Right atrium auricular region (tissue), 2 donors: ENCODE measurements around the gene MOV10L1. TPM values are rescaled to one million over a fixed set of nuclear protein-coding genes. Genes with fewer than 3 reads are reported as not detected.

Source experiments
- DNase-seq: peaks from one replicate; pipeline ENCODE4 v3.0.0-alpha.2; 2019; ENCODE audit warnings: low spot score
- H3K27ac ChIP-seq, 2 donors: fragments of 200-600 bp; sonication (generic); 1 replicate in 1 of 2; 2 replicates in 1 of 2; pipeline ENCODE4 v1.5.1; 2016 to 2019
- H3K27me3 ChIP-seq, 2 donors: fragments of 200-600 bp; sonication (generic); one replicate each; pipeline versions ENCODE4 v1.5.1 to v1.6.0; 2017 to 2019
- H3K36me3 ChIP-seq: fragments of 200-600 bp; sonication (generic); one replicate; pipeline ENCODE4 v1.5.1; 2016
- H3K4me1 ChIP-seq, 2 donors: fragments of 200-600 bp; sonication (generic); one replicate each; pipeline versions ENCODE4 v1.5.1 to v1.6.0; 2017 to 2019
- H3K4me3 ChIP-seq, 2 donors: fragments of 200-600 bp; sonication (generic); 1 replicate in 1 of 2; 2 replicates in 1 of 2; pipeline ENCODE4 v1.5.1; 2017 to 2019; ENCODE audit warnings: mild to moderate bottlenecking in 1 of 2, moderate library complexity in 1 of 2
- H3K9me3 ChIP-seq, 2 donors: fragments of 200-600 bp; sonication (generic); one replicate each; pipeline ENCODE4 v1.5.1; 2019
- CTCF ChIP-seq, 2 donors: fragments of 200-600 bp; sonication (generic); IDR thresholded peaks; one replicate each; pipeline ENCODE4 v1.5.1; 2019; ENCODE audit warnings: antibody characterized with exemption in 2 of 2
- total RNA-seq, 2 donors: library from RNA; depleted of rRNA; stranded (reverse); fragments of >200 nt; gene quantifications; one replicate each; pipeline ENCODE4 v1.1.0, GENCODE V29; 2016

The MOV10L1 gene
- total RNA-seq, 2 donors from 2014 or later = 0.43 to 1.1 TPM

- no peak for TF ChIP-seq CTCF (IDR thresholded peaks at IDR 0.05)
- Histone ChIP-seq H3K27me3 (no peaks in the 10 kb centered on the region), H3K4me3 (no peak overlapping the region), H3K36me3 (no peaks in the 10 kb centered on the region), H3K9me3 (peaks cover 0 to 14% of the 10 kb centered on the region in 2 donors), H3K27ac (no peak overlapping the region), H3K4me1 (peaks cover 0 to 11% of the 10 kb centered on the region in 2 donors)
- no peak for DNase-seq
Measured at GRCh38 chr22:50118129-50118528, 28.3 kb downstream of the MOV10L1 start.

GRCh38 chr22:50118557-50119168 is 28.9 kb downstream of the MOV10L1 start:
- Histone ChIP-seq H3K4me3 (no peak overlapping the region), H3K4me1 (peaks cover 0 to 11% of the 10 kb centered on the region in 2 donors), H3K27ac (no peak overlapping the region), H3K36me3 (no peaks in the 10 kb centered on the region), H3K27me3 (no peaks in the 10 kb centered on the region), H3K9me3 (peaks cover 0 to 19% of the 10 kb centered on the region in 2 donors)
- no peak for TF ChIP-seq CTCF (IDR thresholded peaks at IDR 0.05)
- peak; percentile 77 for DNase-seq

GRCh38 chr22:50119169-50119767 is 29.5 kb downstream of the MOV10L1 start:
- H3K4me1 ChIP-seq = peaks cover 0 to 11% of the 10 kb centered on the region in 2 donors
- H3K27me3 ChIP-seq = no peaks in the 10 kb centered on the region
- no peak for DNase-seq
- no peak overlapping the region for H3K27ac ChIP-seq
- peaks cover 0 to 24% of the 10 kb centered on the region in 2 donors for H3K9me3 ChIP-seq
- H3K4me3 ChIP-seq = no peak overlapping the region
- no peaks in the 10 kb centered on the region for H3K36me3 ChIP-seq
- no peak for TF ChIP-seq CTCF (IDR thresholded peaks at IDR 0.05)

GRCh38 chr22:50119768-50120251 is 30.0 kb downstream of the MOV10L1 start:
- Histone ChIP-seq H3K36me3 (no peaks in the 10 kb centered on the region), H3K4me3 (no peak overlapping the region), H3K27me3 (no peaks in the 10 kb centered on the region), H3K27ac (no peak overlapping the region), H3K9me3 (peaks cover 0 to 24% of the 10 kb centered on the region in 2 donors), H3K4me1 (peaks cover 0 to 11% of the 10 kb centered on the region in 2 donors)
- DNase-seq = no peak
- no peak for TF ChIP-seq CTCF (IDR thresholded peaks at IDR 0.05)

GRCh38 chr22:50121202-50121740 is 31.5 kb downstream of the MOV10L1 start:
- Histone ChIP-seq H3K9me3 (peaks cover 0 to 24% of the 10 kb centered on the region in 2 donors), H3K4me1 (peaks cover 0 to 11% of the 10 kb centered on the region in 2 donors), H3K27me3 (no peaks in the 10 kb centered on the region), H3K4me3 (no peak overlapping the region), H3K27ac (no peak overlapping the region), H3K36me3 (no peaks in the 10 kb centered on the region)
- no peak for TF ChIP-seq CTCF (IDR thresholded peaks at IDR 0.05)
- no peak for DNase-seq
